HG02884 (cell line): ENCODE measurements around the gene MCEMP1.
"Not testable (repeated sequence)": the region's sequence is repeated elsewhere in the genome, so short reads cannot be mapped to it uniquely, and the experiment has no call there.

Source experiments
- ATAC-seq: cut with Tn5 transposase; IDR thresholded peaks from one replicate; pipeline ENCODE4 v1.9.1; 2021; ENCODE audit warnings: mild to moderate bottlenecking, moderate library complexity; ENCODE audit not compliant: unreplicated experiment

MCEMP1 gene

GRCh38 chr19:7643629-7644549 lies 33.0 kb upstream of the MCEMP1 start:
- not testable (repeated sequence) for ATAC-seq

GRCh38 chr19:7644550-7644877 lies 32.4 kb upstream of the MCEMP1 start:
- no peak for ATAC-seq

DNA sequence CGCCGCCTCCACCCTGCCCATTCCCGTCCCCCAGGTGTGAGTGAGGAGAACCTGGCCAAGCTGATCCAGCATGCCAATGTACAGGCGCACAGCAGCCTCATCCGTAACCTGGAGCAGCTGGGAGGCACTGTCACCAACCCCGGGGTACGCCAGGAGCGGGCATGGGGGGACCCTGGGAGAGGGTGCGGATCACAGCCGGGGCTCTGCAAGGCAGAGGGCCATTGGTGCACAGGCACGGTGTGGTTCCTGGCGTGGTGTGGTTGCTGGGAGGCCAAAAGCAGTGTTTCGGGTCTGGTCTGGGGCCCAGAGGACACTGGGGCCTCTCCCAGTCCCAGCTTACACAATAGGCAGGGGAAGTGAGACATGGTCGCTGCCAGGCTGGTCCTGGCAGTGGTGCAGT lies 31.7 kb upstream of the MCEMP1 start:
- no peak for ATAC-seq

DNA sequence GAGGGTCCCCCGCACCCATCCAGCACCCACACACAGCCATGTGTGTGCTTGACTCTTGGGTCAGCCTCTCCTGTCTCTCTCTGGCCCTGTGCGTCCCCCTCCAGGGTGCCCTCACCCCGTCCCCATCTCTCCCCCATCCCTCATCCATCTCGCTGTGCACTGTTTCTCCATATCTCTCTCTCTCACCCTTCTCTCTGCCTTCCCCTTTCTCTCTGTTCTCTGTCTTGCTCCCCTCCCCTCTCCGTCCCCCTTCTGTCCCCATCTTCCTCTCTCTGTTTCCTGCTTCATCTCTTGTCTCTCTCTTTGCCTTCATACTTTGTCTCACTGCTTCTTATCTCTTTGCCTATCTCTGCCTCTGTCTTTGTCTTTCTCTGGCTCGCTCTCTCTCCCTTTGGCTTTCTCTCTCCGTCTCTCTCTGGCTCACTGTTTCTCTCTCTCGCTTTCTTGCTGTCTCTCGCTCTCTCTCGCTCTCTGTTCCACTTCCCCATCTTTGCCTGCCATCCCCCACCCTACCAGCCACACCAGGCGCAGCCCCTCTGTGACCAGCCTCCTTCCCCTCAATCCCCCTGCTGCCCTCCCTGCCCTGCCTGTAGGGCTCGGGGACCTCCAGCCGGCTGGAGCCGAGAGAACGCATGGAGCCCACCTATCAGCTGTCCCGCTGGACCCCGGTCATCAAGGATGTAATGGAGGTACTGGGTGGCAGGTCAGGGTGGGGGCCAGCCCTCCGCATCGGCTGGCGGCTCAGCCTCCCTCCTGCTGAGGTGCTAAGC lies 31.0 kb upstream of the MCEMP1 start:
- ATAC-seq, result no peak

- ATAC-seq, result no peak
Measured at GRCh38 chr19:7646426-7646700, 30.5 kb upstream of the MCEMP1 start.

DNA sequence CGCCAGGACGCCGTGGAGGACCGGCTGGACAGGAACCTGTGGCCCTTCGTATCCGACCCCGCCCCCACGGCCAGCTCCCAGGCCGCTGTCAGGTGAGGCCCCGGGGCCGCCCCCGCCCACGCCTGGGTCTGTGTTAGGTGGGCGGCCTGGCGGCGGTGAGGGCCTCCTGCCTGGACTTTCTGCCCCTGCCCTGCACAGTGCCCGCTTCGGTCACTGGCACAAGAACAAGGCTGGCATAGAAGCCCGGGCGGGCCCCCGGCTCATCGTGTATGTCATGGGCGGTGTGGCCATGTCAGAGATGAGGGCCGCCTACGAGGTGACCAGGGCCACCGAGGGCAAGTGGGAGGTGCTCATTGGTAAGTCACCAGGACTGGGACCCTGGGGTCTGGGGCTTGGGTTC lies 29.7 kb upstream of the MCEMP1 start:
- ATAC-seq, result no peak

- ATAC-seq, result no peak
Measured at GRCh38 chr19:7648265-7649014, 28.4 kb upstream of the MCEMP1 start.

GRCh38 chr19:7650148-7650547 lies 26.7 kb upstream of the MCEMP1 start:
- no peak for ATAC-seq

DNA sequence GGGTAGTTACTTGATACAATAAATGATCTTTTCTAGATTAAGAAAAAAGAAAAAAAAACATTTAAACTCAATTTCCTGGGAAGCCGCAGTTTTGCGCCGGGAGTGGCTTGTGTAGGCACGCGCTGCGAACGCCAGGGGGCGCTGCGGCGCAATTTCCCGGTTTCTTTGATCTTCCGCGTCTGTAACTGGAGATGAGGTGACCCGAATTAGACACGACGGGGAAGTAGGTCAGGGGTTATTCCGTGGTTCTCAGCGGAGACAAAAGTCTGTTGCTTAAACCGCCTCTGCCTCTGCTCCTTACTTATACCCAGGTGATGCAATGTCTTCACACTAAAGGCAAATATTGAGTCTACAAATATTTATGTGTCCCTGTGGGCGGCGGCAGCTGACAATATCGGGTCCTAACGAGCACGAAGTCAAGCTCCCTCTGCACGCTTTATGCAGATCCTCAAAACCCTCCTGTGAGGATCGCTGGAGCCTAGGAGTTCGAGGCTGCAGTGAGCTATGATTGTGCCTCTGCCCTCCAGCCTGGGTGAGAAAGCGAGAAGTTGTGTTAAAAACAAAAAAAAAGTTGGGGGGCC lies 24.7 kb upstream of the MCEMP1 start:
- ATAC-seq, result no peak

- no peak for ATAC-seq
Measured at GRCh38 chr19:7654401-7654800, 22.5 kb upstream of the MCEMP1 start.

GRCh38 chr19:7655581-7655980 lies 21.3 kb upstream of the MCEMP1 start:
- ATAC-seq, result no peak

GRCh38 chr19:7657131-7657751 lies 19.6 kb upstream of the MCEMP1 start:
- no peak for ATAC-seq

DNA sequence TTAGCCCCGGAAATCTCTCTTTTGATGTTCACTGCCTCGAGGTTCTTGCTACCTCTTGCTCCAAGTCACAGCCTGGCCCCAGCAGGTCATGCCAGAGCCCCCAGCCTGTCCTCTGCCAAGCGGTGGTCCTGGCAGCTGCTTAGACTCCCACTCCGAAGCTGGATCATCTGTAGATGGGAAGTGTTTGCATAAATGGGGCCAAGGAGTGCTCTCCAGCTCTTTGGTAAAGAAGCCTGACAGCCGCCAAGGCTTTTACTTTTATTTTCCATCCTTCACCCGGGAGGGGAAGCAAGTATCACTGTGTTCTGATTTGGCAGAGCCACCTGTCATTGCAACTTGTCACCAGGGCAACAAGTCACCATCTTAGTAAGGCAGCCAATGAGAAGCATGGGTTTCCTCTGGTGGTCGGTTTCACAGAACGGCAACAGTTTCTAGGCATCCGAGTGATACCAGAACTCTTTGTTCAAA lies 18.6 kb upstream of the MCEMP1 start:
- no peak for ATAC-seq

DNA sequence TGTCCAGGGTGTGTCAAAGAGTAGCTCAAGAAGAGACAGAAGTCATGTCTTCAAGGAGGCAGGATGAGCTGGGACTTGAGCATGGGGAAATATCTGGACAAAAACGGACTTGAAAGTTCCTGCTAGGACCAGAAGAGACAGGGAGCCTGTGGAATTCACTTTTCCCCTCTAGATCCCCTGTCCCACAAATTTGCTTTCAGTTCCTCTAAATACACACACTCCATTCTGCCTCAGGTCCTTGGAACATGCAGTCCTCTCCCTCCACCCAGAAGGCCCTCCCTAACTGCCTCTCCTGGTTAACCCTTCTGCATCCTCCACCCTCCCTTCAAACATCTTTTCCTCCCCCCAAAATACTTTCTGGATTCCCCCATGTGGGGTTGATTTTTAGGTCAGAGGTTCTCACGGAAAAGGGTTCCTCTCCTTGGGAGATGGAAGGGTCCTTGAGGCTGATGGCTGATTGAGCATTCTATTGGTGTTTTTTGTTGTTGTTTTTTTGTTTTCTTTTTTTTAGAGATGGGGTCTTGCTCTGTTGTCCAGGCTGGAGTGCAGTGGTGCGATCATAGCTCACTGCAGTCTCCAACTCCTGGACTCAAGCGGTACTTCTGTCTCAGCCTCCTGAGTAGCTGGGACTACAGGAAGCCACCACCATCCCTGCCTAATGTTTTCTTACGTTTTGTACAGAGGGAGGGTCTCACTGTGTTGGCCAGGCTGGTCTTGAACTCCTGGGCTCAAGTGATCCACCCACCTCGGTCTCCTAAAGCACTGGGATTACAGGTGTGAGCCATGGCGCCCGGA lies 14.9 kb upstream of the MCEMP1 start:
- ATAC-seq, result no peak

DNA sequence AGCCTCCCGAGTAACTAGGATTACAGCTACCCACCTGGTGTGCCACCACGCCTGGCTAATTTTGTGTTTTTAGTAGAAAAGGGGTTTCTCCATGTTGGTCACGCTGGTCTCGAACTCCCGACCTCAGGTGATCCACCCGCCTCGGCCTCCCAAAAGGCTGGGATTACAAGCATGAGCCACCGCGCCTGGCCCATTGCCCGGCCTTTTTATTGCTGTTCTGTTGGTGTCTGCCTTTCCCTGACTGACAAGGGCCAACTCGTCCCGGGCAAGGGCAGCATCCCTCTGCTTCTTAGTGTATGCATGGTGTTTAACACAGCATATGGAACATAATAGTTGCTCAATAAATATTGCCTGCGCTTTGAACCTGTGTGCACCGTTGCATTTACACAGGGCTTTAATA lies 14.2 kb upstream of the MCEMP1 start:
- no peak for ATAC-seq

DNA sequence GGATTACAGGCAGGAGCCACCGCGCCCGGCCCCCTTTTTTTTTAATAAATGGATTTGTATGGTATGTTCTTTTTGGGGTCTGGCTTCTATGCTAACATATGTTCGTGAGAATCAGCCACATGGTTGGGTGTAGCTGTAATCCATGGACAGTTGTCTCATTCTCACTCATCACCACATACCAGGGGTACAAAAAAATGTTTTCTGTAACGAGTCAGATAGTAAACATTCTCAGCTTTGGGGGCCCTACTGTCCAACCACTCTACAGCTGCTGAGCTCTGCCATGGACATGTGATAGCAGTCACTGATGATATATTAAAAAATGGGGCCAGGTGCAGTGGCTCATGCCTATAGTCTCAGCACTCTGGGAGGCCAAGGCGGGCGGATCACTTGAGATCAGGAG lies 13.2 kb upstream of the MCEMP1 start:
- no peak for ATAC-seq

DNA sequence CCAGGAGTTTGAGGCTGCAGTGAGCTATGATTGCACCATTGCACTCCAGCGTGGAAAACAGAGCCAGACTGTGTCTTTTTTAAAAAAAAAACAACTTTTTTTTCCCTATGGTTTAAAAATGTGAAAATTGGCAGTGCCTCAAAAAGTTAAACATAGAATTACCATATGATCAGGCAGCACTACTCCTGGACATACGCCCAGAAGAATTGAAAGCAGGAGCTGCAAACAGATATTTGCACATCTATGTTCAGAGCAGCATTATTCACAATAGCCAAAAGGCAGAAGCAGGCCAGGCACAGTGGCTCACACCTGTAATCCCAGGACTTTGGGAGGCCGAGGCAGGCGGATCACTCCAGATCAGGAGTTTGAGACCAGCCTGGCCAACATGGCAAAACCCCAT lies 11.8 kb upstream of the MCEMP1 start:
- ATAC-seq, result no peak

DNA sequence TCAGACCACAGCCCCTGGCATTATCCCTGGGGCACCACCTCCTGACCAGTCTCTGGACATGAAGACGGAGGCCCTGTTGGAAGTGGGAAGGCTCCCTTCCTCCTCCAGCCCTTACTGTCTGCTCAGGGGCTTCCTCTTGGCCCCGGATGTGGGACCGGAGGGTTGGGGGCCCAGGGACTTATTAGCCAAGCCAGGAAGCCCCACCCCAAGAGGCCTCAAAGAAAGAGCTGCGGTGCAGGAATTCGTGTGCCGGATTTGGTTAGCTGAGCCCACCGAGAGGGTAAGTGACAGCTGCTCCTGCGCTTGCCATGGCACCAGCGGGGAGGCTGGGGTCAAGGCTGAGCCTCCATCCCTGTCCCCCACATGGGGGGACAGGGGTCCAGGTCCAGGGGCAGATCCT lies 8.0 kb upstream of the MCEMP1 start, which contains the start of gene RETN:
RETN (plus strand) TSS at position 208 of the 400 bp plus-strand sequence. CDS start 278 bp downstream, outside the sequence.
- ATAC-seq, result no peak

DNA sequence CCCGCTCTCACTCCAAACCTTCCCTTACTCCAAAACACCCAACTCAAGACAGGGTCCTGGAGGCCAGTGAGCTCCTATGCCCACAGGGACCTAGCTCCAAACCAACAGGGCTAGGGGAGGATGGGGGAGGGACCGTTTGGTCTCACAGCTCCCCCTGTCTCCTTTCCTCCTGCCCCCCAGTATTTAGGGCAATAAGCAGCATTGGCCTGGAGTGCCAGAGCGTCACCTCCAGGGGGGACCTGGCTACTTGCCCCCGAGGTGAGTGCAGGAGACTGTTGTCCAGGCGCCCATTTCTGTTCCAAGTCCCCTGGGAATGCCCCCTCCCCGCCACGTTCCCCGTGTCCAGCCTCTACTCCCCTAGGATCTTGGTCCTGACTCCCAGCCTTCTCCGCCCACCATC lies 7.2 kb upstream of the MCEMP1 start:
- no peak for ATAC-seq
